GM04504 (cell line): ENCODE measurements around the gene SETD4.
A peak's percentile ranks its signal among the peaks of the same experiment; 100 is the strongest.
"Not testable (repeated sequence)": the region's sequence is repeated elsewhere in the genome, so short reads cannot be mapped to it uniquely, and the experiment has no call there.

Experiments
- DNase-seq: peaks from one replicate; pipeline ENCODE4 v3.0.0-alpha.2; 2012; ENCODE audit warnings: low read depth

SETD4 gene, protein sequence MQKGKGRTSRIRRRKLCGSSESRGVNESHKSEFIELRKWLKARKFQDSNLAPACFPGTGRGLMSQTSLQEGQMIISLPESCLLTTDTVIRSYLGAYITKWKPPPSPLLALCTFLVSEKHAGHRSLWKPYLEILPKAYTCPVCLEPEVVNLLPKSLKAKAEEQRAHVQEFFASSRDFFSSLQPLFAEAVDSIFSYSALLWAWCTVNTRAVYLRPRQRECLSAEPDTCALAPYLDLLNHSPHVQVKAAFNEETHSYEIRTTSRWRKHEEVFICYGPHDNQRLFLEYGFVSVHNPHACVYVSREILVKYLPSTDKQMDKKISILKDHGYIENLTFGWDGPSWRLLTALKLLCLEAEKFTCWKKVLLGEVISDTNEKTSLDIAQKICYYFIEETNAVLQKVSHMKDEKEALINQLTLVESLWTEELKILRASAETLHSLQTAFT

GRCh38 chr21:36060159-36060921, at the start of gene SETD4:
SETD4 (minus strand) TSS chr21:36060526; CDS start chr21:36058888, 1,638 bp downstream.
- peak; percentile 84 for DNase-seq

DNA sequence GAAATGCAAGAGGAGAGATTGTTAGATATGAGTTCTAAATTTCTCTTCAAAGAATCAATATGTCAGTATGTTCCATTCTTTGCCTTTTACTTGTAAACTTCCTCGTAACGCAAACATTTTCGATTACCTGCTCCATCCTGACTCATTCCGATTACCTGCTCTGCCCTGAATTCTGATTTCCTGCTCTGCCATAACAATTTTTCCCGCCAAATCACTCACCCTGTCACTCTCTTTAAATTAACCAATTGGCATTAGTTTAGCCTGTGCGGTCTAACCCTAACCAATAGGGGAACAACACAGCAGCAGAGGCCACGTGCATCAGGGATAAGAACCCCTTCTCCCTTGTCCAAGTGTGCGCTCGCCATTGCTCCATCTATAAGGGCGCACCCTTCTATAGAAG, 49.5 kb upstream of the SETD4 start:
- no peak for DNase-seq

DNA sequence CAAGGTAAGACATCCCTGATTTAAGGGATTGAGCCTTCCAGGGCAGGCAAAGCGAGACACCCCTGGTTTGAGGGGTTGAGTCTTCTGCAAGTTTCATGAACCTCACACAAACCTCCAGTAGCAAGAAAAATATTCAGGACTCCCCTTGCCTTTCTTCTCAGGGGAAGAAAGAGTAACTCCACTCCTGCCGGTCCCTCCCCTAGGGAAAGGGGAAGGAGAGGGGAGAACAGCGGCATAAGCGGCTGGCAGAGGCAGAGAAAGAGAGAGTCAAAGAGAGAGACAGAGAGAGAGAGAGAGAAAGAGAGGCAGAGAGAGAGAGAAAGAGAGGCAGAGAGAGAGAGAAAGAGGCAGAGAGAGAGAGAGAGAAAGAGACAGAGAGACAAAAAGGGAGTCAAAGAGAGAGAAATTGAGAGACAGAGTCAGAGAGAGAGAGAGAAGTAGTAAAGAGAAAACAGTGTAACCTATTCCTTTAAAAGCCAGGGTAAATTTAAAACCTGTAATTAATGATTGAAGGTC, 45.1 kb upstream of the SETD4 start:
- no peak for DNase-seq

DNA sequence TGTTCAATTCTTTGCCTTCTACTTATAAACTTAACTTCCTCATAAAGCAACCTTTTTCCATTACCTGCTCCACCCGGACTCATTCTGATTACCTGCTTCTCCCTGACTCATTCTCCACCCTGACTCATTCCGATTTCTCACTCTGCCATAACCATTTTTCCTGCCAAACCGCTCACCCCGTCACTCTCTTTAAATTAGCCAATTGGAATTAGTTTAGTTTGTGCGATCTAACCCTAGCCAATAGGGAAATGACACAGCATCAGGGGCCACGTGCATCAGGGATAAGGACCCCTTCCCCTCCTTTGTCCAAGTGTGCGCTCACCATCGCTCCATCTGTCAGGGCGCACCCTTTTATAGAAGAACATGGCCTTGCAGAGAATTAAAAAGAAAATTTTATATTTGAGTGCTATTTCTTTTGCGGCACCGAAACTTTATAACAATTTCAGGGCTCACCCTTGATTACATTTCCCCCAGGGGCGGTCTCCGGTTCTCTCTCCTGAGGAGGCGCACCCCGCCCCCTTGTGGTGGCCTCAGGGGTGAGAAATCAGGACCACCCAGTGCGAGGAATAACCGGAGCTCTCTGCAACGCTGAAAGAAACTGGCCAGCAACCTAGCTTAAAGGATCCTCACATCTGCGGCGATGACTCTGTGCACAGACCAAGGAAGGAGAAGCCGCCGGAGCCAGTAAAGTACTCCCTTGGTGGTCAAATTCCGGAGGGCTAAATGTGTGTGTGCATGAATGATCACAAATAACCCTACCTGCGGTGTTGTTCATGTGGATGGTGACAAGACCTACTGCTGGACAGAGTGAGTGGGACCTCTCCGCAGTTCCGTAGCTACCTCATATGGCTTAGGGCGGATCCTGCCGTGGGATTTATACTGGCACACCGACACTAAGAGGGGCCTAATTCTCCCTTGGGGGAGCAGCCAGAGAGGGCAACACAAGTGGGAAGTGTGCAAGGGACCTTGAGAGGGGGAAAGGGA, 44.3 kb upstream of the SETD4 start:
- no peak for DNase-seq

- DNase-seq, result no peak
Measured at GRCh38 chr21:36103434-36103833, 43.1 kb upstream of the SETD4 start.

GRCh38 chr21:36100971-36101641, 40.8 kb upstream of the SETD4 start:
- no peak for DNase-seq

- not testable (repeated sequence) for DNase-seq
Measured at GRCh38 chr21:36099695-36100211, 39.4 kb upstream of the SETD4 start.

DNA sequence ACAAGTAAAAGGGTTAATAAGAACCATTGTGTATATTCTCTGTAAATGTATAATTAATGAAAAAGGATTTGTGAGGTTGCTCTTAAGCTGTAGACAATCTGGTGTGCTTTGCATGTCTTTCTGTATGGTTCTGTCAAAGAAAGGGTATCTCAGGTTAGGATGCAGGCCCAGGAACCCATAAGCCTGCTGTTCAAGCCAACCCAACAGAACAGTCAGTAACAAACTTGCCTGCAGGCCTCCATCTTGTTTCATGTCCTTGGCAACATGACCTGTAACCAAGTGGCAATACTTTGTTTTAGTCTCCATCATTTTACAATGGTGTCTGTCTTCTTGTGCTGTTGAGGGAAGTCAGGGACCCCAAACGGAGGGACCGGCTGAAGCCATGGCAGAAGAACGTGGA, 38.7 kb upstream of the SETD4 start:
- no peak for DNase-seq

GRCh38 chr21:36098182-36098532, 37.8 kb upstream of the SETD4 start:
- no peak for DNase-seq

DNA sequence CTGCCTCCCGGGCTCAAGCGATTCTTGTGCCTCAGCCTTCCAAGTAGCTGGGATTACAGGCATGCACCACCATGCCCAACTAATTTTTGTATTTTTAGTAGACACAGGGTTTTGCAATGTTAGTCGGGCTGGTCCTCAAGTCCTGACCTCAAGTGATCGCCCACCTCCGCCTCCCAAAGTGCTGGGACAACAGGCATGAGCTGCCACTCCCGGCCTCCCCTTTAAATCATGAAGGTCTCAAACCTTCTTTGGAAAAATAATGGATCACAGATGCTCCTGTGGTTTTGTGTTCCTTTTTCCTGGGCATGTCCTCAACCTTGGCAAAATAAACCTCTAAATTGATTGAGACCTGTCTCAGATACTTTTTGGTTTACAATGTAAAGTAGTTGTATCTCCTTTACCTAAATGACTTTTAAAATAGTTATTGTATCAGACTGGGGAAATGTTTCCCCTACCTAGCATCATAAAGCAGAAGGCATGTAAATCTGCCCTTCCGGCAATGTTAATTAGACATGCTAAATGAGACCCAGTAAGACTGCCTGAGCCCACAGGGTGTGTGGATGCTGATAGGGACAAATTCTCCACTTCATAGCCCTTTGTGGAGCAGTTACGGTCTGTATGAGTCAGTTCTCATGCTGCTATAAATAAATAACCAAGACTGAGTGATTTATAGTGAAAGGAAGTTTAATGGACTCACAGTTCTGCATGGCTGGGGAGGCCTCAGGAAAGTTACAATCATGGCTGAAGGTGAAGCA, 37.3 kb upstream of the SETD4 start:
- no peak for DNase-seq

- DNase-seq, result no peak
Measured at GRCh38 chr21:36096398-36097290, 36.3 kb upstream of the SETD4 start.

DNA sequence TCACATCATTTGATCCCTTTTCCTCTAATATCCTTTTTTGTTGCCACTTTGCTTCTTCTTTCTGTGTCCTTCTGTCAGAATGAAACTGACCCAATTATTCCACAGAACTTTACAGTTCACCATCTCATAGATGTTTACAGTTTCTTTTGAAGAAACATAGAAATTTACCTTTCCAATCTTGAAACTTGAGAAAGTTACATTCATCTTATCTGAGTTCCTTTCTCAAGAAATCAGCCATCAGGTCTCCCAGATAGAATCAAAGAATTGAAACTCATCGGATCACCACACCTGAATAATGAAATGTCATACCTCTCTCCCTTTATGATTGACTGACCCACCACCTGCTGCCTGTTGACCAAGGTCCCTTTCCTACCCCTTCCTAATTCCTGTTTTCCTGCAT, 33.2 kb upstream of the SETD4 start:
- no peak for DNase-seq

- DNase-seq, result no peak
Measured at GRCh38 chr21:36092681-36093080, 32.4 kb upstream of the SETD4 start.

- DNase-seq, result no peak
Measured at GRCh38 chr21:36089946-36090345, 29.6 kb upstream of the SETD4 start.

DNA sequence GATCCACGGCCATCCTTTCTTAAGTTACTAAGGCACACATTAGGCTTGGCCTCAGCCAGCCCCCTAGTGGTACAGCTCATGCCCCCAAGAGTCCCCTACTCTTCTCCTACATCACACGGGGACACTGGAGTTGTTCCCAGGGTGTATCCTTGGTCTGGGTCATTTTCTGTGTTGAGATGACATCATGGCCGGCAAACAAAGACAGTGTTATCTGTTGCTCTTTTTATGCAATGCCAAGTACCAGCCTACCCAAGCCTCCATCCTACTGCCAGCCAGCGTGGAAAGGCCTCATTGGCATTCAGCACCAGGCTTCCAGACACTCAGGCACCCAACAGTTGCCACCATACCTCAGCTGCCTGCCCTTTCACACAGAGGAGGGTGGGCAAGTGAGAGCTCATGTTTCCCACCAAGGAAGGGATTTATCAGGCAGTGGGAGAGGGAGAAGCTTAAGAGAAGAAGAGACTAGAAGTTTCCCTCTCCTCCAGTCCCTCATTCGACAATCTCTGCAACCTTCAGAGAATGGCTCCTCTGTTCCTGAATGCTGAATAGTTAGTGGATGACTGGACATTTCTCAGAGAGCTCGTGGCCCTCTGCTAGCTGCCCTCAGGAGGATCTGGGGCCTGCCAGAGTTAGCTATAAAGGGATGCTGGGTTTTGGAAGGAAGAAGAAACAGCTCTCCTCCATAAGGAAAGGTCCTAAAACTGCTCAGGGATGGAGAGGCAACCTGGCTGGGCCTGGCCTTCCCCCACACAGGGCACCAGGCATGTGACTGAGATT, 27.2 kb upstream of the SETD4 start:
- no peak for DNase-seq

DNA sequence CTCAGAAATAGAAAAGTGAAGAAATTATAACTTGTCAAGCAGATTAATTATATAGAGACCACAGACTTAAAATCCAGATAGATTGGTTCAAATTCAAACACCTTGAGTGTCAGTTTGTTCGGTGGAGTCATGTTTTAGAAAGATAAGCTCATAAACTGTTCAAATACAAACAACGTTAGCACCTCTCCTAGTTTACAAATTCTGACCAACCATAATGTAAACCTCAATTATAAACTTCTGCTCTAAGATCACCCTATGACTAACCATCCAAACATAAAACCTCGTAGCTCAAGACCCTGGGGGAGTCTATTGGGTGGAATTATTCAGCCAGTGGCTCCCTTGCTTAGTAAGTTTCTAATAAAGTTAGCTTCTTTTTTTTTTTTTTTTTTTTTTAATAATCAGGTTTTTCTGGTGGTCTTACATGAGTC, 21.9 kb upstream of the SETD4 start:
- DNase-seq, result no peak

DNA sequence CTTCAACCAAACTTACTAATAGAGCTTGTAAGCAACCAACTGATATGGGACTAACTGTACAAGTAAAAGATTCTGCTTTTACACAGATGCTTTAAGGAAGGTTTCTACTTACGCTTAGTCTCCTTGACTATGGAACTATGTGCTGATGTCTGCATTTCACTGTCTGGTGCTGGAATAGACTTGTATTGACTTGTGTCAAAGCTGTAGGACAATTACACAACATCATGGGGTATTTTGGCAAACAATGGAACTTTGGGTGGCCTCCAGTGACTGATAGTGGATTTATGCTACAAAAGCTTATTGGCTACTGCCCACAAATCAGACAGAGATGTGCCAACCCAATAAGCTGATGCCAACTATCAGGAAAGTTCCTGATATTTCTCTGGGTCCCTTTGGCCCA, 20.1 kb upstream of the SETD4 start:
- DNase-seq, result no peak

DNA sequence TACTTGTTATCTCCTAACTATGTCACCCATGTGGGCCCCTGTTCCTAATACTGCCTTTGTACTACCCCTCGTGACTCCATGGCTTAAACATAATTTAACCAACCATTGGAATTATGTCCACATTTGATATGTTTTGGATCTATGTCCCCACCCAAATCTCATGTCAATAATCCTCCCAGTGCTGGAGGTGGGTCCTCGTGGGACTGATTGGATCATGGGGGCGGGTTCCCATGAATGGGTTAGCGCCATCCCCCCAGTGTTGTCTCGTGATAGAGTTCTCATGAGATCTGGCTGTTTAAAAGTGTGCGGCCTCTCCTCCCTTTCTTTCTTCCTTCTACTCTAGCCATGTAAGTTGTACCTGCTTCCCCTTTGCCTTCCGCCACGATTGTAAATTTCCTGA, 19.3 kb upstream of the SETD4 start:
- no peak for DNase-seq
